ENCODE data around the gene ALDH1A3. TPM values are rescaled to one million over a fixed set of nuclear protein-coding genes. Genes with fewer than 3 reads are reported as not detected.

ALDH1A3 gene
- total RNA-seq, 1 donor from 2014 or later: 2.9 TPM

GRCh38 chr15:100951965-100952364, 72.3 kb downstream of the ALDH1A3 start:
- TF ChIP-seq CTCF (IDR thresholded peaks at IDR 0.05; ENCODE audit: borderline replicate concordance): no peak

GRCh38 chr15:100952566-100952965, 72.9 kb downstream of the ALDH1A3 start:
- no peak for TF ChIP-seq CTCF (IDR thresholded peaks at IDR 0.05; ENCODE audit: borderline replicate concordance)
- intact Hi-C loops (cut with micrococcal nuclease): no loop called here

More at GRCh38 chr15:100951965-100952364, 72.3 kb downstream of the ALDH1A3 start:
- no peak overlapping the region for H3K27ac ChIP-seq (replicated peaks)
- H3K27me3 ChIP-seq (ENCODE audit: low read depth): peaks cover 6% of the 10 kb centered on the region
- H3K36me3 ChIP-seq: no peaks in the 10 kb centered on the region
- no peak for DNase-seq
- peaks cover 7% of the 10 kb centered on the region for H3K4me1 ChIP-seq
- intact Hi-C loops (cut with micrococcal nuclease): no loop called here
- no peak overlapping the region for H3K4me3 ChIP-seq
- H3K9me3 ChIP-seq (replicated peaks): no peaks in the 10 kb centered on the region

GRCh38 chr15:100958326-100959065, 78.9 kb downstream of the ALDH1A3 start:
- intact Hi-C loops (cut with micrococcal nuclease): no loop called here
- DNase-seq: no peak
- TF ChIP-seq CTCF (IDR thresholded peaks at IDR 0.05; ENCODE audit: borderline replicate concordance): no peak
- Histone ChIP-seq H3K27me3 (ENCODE audit: low read depth) (peaks cover 16% of the 10 kb centered on the region), H3K4me1 (peaks cover 6% of the 10 kb centered on the region), H3K4me3 (no peak overlapping the region), H3K9me3 (replicated peaks) (no peaks in the 10 kb centered on the region), H3K27ac (replicated peaks) (no peak overlapping the region), H3K36me3 (no peaks in the 10 kb centered on the region)

More at GRCh38 chr15:100952566-100952965, 72.9 kb downstream of the ALDH1A3 start:
- no peaks in the 10 kb centered on the region for H3K9me3 ChIP-seq (replicated peaks)
- peaks cover 7% of the 10 kb centered on the region for H3K4me1 ChIP-seq
- H3K27ac ChIP-seq (replicated peaks): no peak overlapping the region
- H3K4me3 ChIP-seq: no peak overlapping the region
- no peak for DNase-seq
- peaks cover 6% of the 10 kb centered on the region for H3K27me3 ChIP-seq (ENCODE audit: low read depth)
- no peaks in the 10 kb centered on the region for H3K36me3 ChIP-seq

GRCh38 chr15:100959066-100960050, 79.7 kb downstream of the ALDH1A3 start:
- no peaks in the 10 kb centered on the region for H3K36me3 ChIP-seq
- H3K27ac ChIP-seq (replicated peaks): no peak overlapping the region
- peaks cover 21% of the 10 kb centered on the region for H3K27me3 ChIP-seq (ENCODE audit: low read depth)
- peaks cover 6% of the 10 kb centered on the region for H3K4me1 ChIP-seq
- TF ChIP-seq CTCF (IDR thresholded peaks at IDR 0.05; ENCODE audit: borderline replicate concordance): no peak
- H3K4me3 ChIP-seq: no peak overlapping the region
- no peaks in the 10 kb centered on the region for H3K9me3 ChIP-seq (replicated peaks)
- DNase-seq: no peak
- intact Hi-C loops (cut with micrococcal nuclease): no loop called here

Other genes with a start within 250 kb of the ALDH1A3 start
- gene LRRK1, start 39.5 kb downstream of the ALDH1A3 start, total RNA-seq: 3.0 TPM